ENCODE measurements around the gene GHRL. TPM values are rescaled to one million over a fixed set of nuclear protein-coding genes. Genes with fewer than 3 reads are reported as not detected.

The GHRL gene
- total RNA-seq, 8 experiments from 2014 or later = 0.36 to 6.4 (median 0.91) TPM

DNA sequence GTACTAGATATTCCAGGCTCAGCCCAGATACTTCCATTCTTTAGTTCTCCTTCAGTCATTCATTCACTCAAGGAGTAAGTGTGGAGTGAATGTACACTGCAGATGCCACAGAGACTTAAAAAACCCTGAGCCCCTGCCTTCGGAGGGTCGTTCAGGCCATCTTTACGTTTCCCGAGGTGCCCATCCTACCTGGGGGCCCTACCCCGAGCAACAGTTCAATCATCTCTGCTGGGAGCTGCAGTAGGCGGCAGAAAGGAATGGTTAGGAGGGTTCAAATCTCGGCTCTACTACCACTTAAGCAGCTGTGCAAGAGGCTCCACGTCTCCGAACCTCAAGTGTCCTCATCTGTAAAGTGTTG is 27.6 kb upstream of the GHRL start:
- in situ Hi-C loops (cut with MboI; ENCODE audit: low pct_unique_long_range_greater_than_20kb in 2 of 9, low sequenced_read_pairs in 9 of 9, unreplicated experiment in 9 of 9) = no loop called here
- peak in 4 of 8 experiments; percentile 2 to 3 (median 2) for ATAC-seq (replicated peaks in 6 of 8)
- Histone ChIP-seq H3K4me1 (replicated peaks in 1 of 2) (peaks cover 4 to 5% of the 10 kb centered on the region in 2 donors), H3K4me3 (peak overlapping the region; percentile 78 to 98 (median 96)), H3K27ac (peak overlapping the region; percentile 97 to 99)
- WGBS, 10 experiments = 0 to 2% (median 0%) methylated on average over 1 to 9 of the region's 9 CpGs; no CpG with 5 or more reads in 4 of the 10 experiments

GRCh38 chr3:10319804-10320203 is 27.1 kb upstream of the GHRL start:
- WGBS, 10 experiments = no CpG with 5 or more reads among the region's 3 CpGs
- peak overlapping the region; percentile 78 to 98 (median 96) for H3K4me3 ChIP-seq
- ATAC-seq (replicated peaks in 6 of 8) = no peak

GRCh38 chr3:10319251-10319650 is 26.5 kb upstream of the GHRL start:
- no peak overlapping the region for H3K27ac ChIP-seq
- peak overlapping the region in 3 of 5 donors; percentile 13 to 27 (median 25) for H3K4me3 ChIP-seq
- WGBS, 10 experiments = 0 to 90% (median 54%) methylated on average over 1 to 6 of the region's 6 CpGs
- no peak for ATAC-seq (replicated peaks in 6 of 8)
- in situ Hi-C loops (cut with MboI; ENCODE audit: low pct_unique_long_range_greater_than_20kb in 2 of 9, low sequenced_read_pairs in 9 of 9, unreplicated experiment in 9 of 9) = no loop called here
- H3K4me1 ChIP-seq (replicated peaks in 1 of 2) = peaks cover 4 to 5% of the 10 kb centered on the region in 2 donors

More at GRCh38 chr3:10319804-10320203, 27.1 kb upstream of the GHRL start:
- peaks cover 4 to 5% of the 10 kb centered on the region in 2 donors for H3K4me1 ChIP-seq (replicated peaks in 1 of 2)
- in situ Hi-C loops (cut with MboI; ENCODE audit: low pct_unique_long_range_greater_than_20kb in 2 of 9, low sequenced_read_pairs in 9 of 9, unreplicated experiment in 9 of 9) = no loop called here
- peak overlapping the region; percentile 97 to 99 for H3K27ac ChIP-seq

DNA sequence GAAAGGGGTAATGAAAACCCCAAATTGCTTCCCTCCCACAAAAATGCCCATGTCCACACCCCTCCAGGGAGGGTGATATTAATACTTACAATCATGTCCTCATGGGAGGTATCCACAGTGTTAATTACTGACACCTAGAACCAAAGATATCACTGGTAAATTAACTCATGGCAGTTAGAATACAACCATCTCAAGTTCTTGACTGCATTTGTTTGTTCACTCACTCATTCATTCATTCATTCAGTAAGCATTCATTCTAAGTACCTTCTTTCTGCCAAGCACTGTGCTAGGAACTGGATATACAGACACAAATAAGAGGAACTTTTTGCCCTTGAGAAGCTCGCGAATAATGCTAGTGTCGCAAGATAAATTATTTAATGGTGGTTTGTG is 25.2 kb upstream of the GHRL start:
- ATAC-seq (replicated peaks in 6 of 8) = no peak
- Histone ChIP-seq H3K27ac (no peak overlapping the region), H3K4me1 (replicated peaks in 1 of 2) (peaks cover 4 to 5% of the 10 kb centered on the region in 2 donors), H3K4me3 (no peak overlapping the region)
- 73 to 100% (median 92%) methylated on average over 2 to 3 of the region's 3 CpGs; no CpG with 5 or more reads in 4 of the 10 experiments for WGBS, 10 experiments
- in situ Hi-C loops (cut with MboI; ENCODE audit: low pct_unique_long_range_greater_than_20kb in 2 of 9, low sequenced_read_pairs in 9 of 9, unreplicated experiment in 9 of 9) = no loop called here

DNA sequence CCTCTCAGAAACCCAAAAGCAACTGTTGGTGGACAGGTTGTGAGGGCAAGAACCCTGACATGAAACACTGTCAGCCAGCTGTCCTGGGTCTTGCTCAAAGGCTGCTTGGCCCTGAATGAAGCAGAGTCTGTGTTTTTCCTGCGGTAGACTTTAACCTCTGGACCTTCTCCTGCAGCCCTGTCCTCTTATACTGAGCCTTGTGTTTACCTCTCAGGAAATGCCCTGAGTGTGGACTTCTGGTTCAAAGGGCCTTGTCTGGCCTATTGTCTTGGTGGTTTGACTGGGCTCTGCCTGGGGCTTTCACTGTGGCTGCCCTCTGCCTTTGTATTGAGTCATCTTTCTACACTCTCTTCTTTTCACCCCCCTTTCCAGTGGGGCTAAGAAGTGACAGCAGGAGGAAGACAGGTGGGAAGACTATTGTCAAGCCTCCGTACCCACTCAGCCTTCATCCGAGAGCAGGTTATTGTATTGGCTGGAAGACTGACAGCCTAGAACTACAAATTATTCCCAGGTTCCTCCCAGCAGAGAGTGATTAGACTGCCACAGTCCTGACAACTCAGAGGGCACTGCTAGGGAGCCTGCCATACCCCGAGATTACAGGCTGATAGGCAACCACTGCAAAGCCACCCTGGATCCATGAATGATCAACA is 24.7 kb upstream of the GHRL start:
- 60 to 100% (median 96%) methylated on average over 1 to 2 of the region's 4 CpGs; no CpG with 5 or more reads in 4 of the 10 experiments for WGBS, 10 experiments

GRCh38 chr3:10315771-10316344 is 23.1 kb upstream of the GHRL start:
- no peak overlapping the region for H3K4me3 ChIP-seq
- in situ Hi-C loops (cut with MboI; ENCODE audit: low pct_unique_long_range_greater_than_20kb in 2 of 9, low sequenced_read_pairs in 9 of 9, unreplicated experiment in 9 of 9) = no loop called here
- H3K27ac ChIP-seq = no peak overlapping the region
- WGBS, 10 experiments = 72 to 100% (median 92%) methylated on average over 1 to 2 of the region's 4 CpGs; no CpG with 5 or more reads in 6 of the 10 experiments
- peaks cover 4 to 5% of the 10 kb centered on the region in 2 donors for H3K4me1 ChIP-seq (replicated peaks in 1 of 2)
- ATAC-seq (replicated peaks in 6 of 8) = no peak

More for the DNA sequence above, 24.7 kb upstream of the GHRL start:
- peaks cover 4 to 5% of the 10 kb centered on the region in 2 donors for H3K4me1 ChIP-seq (replicated peaks in 1 of 2)
- no peak overlapping the region for H3K4me3 ChIP-seq
- no peak overlapping the region for H3K27ac ChIP-seq
- ATAC-seq (replicated peaks in 6 of 8) = no peak
- in situ Hi-C loops (cut with MboI; ENCODE audit: low pct_unique_long_range_greater_than_20kb in 2 of 9, low sequenced_read_pairs in 9 of 9, unreplicated experiment in 9 of 9) = no loop called here

- H3K27ac ChIP-seq = no peak overlapping the region
- no peak for ATAC-seq (replicated peaks in 6 of 8)
- peaks cover 4 to 5% of the 10 kb centered on the region in 2 donors for H3K4me1 ChIP-seq (replicated peaks in 1 of 2)
- H3K4me3 ChIP-seq = no peak overlapping the region
- 70 to 96% (median 87%) methylated on average over 2 to 5 of the region's 14 CpGs; no CpG with 5 or more reads in 7 of the 10 experiments for WGBS, 10 experiments
- in situ Hi-C loops (cut with MboI; ENCODE audit: low pct_unique_long_range_greater_than_20kb in 2 of 9, low sequenced_read_pairs in 9 of 9, unreplicated experiment in 9 of 9) = no loop called here
Observed at GRCh38 chr3:10315101-10315500, 22.4 kb upstream of the GHRL start.

- 50 to 100% (median 89%) methylated on average over 1 to 3 of the region's 3 CpGs; no CpG with 5 or more reads in 2 of the 10 experiments for WGBS, 10 experiments
- in situ Hi-C loops (cut with MboI; ENCODE audit: low pct_unique_long_range_greater_than_20kb in 2 of 9, low sequenced_read_pairs in 9 of 9, unreplicated experiment in 9 of 9) = no loop called here
- no peaks in the 10 kb centered on the region for H3K4me1 ChIP-seq (replicated peaks in 1 of 2)
- H3K4me3 ChIP-seq = no peak overlapping the region
- no peak overlapping the region for H3K27ac ChIP-seq
- no peak for ATAC-seq (replicated peaks in 6 of 8)
Observed at GRCh38 chr3:10312861-10313260, 20.1 kb upstream of the GHRL start.

- in situ Hi-C loops (cut with MboI; ENCODE audit: low pct_unique_long_range_greater_than_20kb in 2 of 9, low sequenced_read_pairs in 9 of 9, unreplicated experiment in 9 of 9) = no loop called here
- ATAC-seq (replicated peaks in 6 of 8) = no peak
- Histone ChIP-seq H3K4me1 (replicated peaks in 1 of 2) (no peaks in the 10 kb centered on the region), H3K4me3 (no peak overlapping the region), H3K27ac (no peak overlapping the region)
- 86 to 100% (median 92%) methylated on average over 1 to 9 of the region's 10 CpGs; no CpG with 5 or more reads in 5 of the 10 experiments for WGBS, 10 experiments
Observed at GRCh38 chr3:10312391-10312790, 19.6 kb upstream of the GHRL start.

GRCh38 chr3:10311710-10312109 is 19.0 kb upstream of the GHRL start:
- peak in 3 of 8 experiments; percentile 15 to 30 (median 23) for ATAC-seq (replicated peaks in 6 of 8)
- Histone ChIP-seq H3K4me1 (replicated peaks in 1 of 2) (no peaks in the 10 kb centered on the region), H3K4me3 (no peak overlapping the region), H3K27ac (no peak overlapping the region)
- 40 to 98% (median 86%) methylated on average over 1 to 8 of the region's 13 CpGs; no CpG with 5 or more reads in 4 of the 10 experiments for WGBS, 10 experiments
- in situ Hi-C loops (cut with MboI; ENCODE audit: low pct_unique_long_range_greater_than_20kb in 2 of 9, low sequenced_read_pairs in 9 of 9, unreplicated experiment in 9 of 9) = no loop called here

DNA sequence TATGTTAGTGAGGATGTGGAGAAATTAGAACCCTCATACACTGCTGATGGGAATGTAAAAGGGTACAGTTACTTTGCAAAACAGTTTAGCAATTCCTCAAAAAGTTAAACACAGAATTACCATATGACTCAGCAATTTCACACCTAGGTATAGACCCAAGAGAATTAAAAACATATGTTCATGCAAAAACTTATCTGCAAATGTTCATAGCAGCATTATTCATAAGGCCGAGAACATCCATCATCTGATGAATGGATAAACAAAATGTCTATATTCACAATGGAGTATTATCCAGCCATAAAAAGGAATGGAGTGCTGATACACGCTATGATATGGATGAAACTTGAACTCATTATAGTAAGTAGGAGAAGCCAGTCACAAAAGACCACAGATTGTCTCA is 17.8 kb upstream of the GHRL start:
- Histone ChIP-seq H3K4me3 (no peak overlapping the region), H3K27ac (no peak overlapping the region), H3K4me1 (replicated peaks in 1 of 2) (no peaks in the 10 kb centered on the region)
- WGBS, 10 experiments = 0 to 100% (median 53%) methylated on average over 1 to 2 of the region's 2 CpGs; no CpG with 5 or more reads in 2 of the 10 experiments
- in situ Hi-C loops (cut with MboI; ENCODE audit: low pct_unique_long_range_greater_than_20kb in 2 of 9, low sequenced_read_pairs in 9 of 9, unreplicated experiment in 9 of 9) = no loop called here
- ATAC-seq (replicated peaks in 6 of 8) = peak in 3 of 8 experiments; percentile 83 to 88 (median 84)

DNA sequence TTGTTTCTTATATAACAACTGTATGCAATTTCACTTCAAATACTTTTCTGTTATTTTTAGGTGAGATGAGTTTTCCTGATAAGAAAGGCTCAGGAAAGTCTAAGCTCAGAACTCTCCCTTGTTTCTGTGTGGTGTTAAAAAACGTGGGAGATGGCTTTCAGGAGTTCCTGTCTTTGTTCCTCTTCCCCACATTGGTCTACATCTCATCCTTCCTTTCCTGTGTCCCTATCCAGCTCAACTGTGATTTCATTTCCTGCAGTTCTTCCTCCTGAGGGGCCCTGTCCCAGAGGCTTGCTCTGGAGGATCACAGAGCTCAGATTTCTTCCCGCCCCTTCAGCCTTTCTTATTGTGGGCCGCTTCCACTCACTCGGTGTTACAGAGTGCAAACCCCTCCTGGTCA is 17.0 kb upstream of the GHRL start:
- Histone ChIP-seq H3K27ac (no peak overlapping the region), H3K4me1 (replicated peaks in 1 of 2) (no peaks in the 10 kb centered on the region), H3K4me3 (no peak overlapping the region)
- in situ Hi-C loops (cut with MboI; ENCODE audit: low pct_unique_long_range_greater_than_20kb in 2 of 9, low sequenced_read_pairs in 9 of 9, unreplicated experiment in 9 of 9) = no loop called here
- ATAC-seq (replicated peaks in 6 of 8) = peak in 1 of 8 experiments; percentile 19
- WGBS, 10 experiments = 42 to 83% (median 64%) methylated on average over 3 to 4 of the region's 4 CpGs; no CpG with 5 or more reads in 3 of the 10 experiments

DNA sequence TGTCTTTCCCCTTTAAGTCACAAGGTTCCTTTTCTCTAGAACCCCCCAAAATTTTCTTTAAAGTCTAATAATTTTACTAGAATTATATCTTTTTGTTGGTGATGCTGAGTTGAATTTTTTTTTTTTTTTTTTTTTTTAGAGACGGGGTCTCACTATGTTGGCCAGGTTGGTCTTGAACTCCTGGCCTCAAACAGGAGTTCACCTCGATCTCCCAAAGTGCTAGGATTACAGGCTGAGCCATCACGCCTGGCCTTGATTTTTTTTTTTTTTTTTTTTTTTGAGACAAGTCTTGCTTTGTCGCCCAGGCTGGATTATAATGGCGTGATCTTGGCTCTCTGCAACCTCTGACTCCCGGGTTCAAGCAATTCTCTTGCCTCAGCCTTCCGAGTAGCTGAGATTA is 15.9 kb upstream of the GHRL start:
- Histone ChIP-seq H3K27ac (no peak overlapping the region), H3K4me1 (replicated peaks in 1 of 2) (no peaks in the 10 kb centered on the region), H3K4me3 (no peak overlapping the region)
- ATAC-seq (replicated peaks in 6 of 8) = no peak
- 90 to 100% (median 100%) methylated on average over 1 to 6 of the region's 7 CpGs; no CpG with 5 or more reads in 1 of the 10 experiments for WGBS, 10 experiments
- in situ Hi-C loops (cut with MboI; ENCODE audit: low pct_unique_long_range_greater_than_20kb in 2 of 9, low sequenced_read_pairs in 9 of 9, unreplicated experiment in 9 of 9) = no loop called here

Data from motor neuron (in vitro differentiated cells).